GM18498 (cell line): ENCODE data around the gene HCN3.

Experiments used
- ATAC-seq: cut with Tn5 transposase; IDR thresholded peaks from one replicate; pipeline ENCODE4 v1.9.1; 2021; ENCODE audit warnings: mild to moderate bottlenecking, moderate library complexity; ENCODE audit not compliant: unreplicated experiment

The HCN3 gene

GRCh38 chr1:155253797-155254196, 23.5 kb upstream of the HCN3 start:
- ATAC-seq, result no peak

- no peak for ATAC-seq
These were observed 23.0 kb upstream of the HCN3 start for GRCh38 chr1:155254228-155254713.

- ATAC-seq, result no peak
These were observed 22.5 kb upstream of the HCN3 start for GRCh38 chr1:155254714-155255242.

- peak; percentile 59 for ATAC-seq
These were observed 21.8 kb upstream of the HCN3 start, which contains the start of gene ENTREP3 for GRCh38 chr1:155255243-155256007. TSS of gene ENTREP3 (minus strand) at chr1:155255483. CDS start at chr1:155254877, 606 bp downstream.

- no peak for ATAC-seq
These were observed 21.0 kb upstream of the HCN3 start for GRCh38 chr1:155256058-155256852.

- ATAC-seq, result no peak
These were observed 17.0 kb upstream of the HCN3 start for GRCh38 chr1:155260276-155260675.

- no peak for ATAC-seq
These were observed 15.8 kb upstream of the HCN3 start for GRCh38 chr1:155261493-155261851.

GRCh38 chr1:155261852-155262673, 15.2 kb upstream of the HCN3 start, which contains the start of gene SCAMP3:
TSS of gene SCAMP3 (minus strand) at chr1:155262360. CDS start at chr1:155262151, 209 bp downstream.
- ATAC-seq, result peak; percentile 86

- ATAC-seq, result no peak
These were observed 14.2 kb upstream of the HCN3 start for GRCh38 chr1:155263067-155263466.

GRCh38 chr1:155266553-155266952, 10.7 kb upstream of the HCN3 start:
- ATAC-seq, result no peak

- no peak for ATAC-seq
These were observed 9.9 kb upstream of the HCN3 start for GRCh38 chr1:155267373-155267772.

- ATAC-seq, result no peak
These were observed 8.6 kb upstream of the HCN3 start for GRCh38 chr1:155268630-155269029.

GRCh38 chr1:155269381-155269780, 7.9 kb upstream of the HCN3 start:
- ATAC-seq, result no peak

- peak; percentile 40 for ATAC-seq
These were observed 4.6 kb upstream of the HCN3 start for GRCh38 chr1:155272466-155273342.

- ATAC-seq, result peak; percentile 76
These were observed 3.7 kb upstream of the HCN3 start, which contains the start of gene CLK2 for GRCh38 chr1:155273343-155274245. TSS of gene CLK2 (minus strand) at chr1:155273504. CDS start at chr1:155270977, 2,527 bp downstream.

- ATAC-seq, result no peak
These were observed 832 bp downstream of the HCN3 start for GRCh38 chr1:155277902-155278688.

- no peak for ATAC-seq
These were observed 1.5 kb downstream of the HCN3 start for GRCh38 chr1:155278689-155279160.

- no peak for ATAC-seq
These were observed 2.0 kb downstream of the HCN3 start for GRCh38 chr1:155279268-155279667.
